OCI-LY3 (cell line): ENCODE data around the gene PTPRU.

ENCODE experiments used
- H2AFZ ChIP-seq: fragments of 200-600, 300-600 bp; shearing (Covaris generic); 2 replicates; pipeline ENCODE4 v1.6.0; 2014; ENCODE audit warnings: antibody characterized with exemption, low read depth, low read length
- H3K27ac ChIP-seq: fragments of 200-600, 300-600 bp; sonication (generic); 2 replicates; pipeline ENCODE4 v1.5.1; 2014; ENCODE audit warnings: mild to moderate bottlenecking, low read length, moderate library complexity, mixed read lengths
- H3K27me3 ChIP-seq: fragments of 200-600, 300-600 bp; sonication (generic); 2 replicates; pipeline ENCODE4 v1.6.1; 2014; ENCODE audit warnings: low read depth, low read length, mixed read lengths
- H3K36me3 ChIP-seq: fragments of 200-600, 300-600 bp; sonication (generic); replicated peaks from 2 replicates; pipeline ENCODE3; 2014; ENCODE audit warnings: low read depth, low read length, mixed read lengths
- H3K4me1 ChIP-seq: fragments of 300-600, 200-600 bp; sonication (generic); 2 replicates; pipeline ENCODE4 v1.6.1; 2014; ENCODE audit warnings: low read length, mixed read lengths
- H3K4me2 ChIP-seq: fragments of 200-600, 300-600 bp; sonication (generic); 2 replicates; pipeline ENCODE4 v1.6.1; 2014; ENCODE audit warnings: low read length, mixed read lengths
- H3K4me3 ChIP-seq: fragments of 300-600, 200-600 bp; sonication (generic); 2 replicates; pipeline ENCODE4 v1.5.1; 2014; ENCODE audit warnings: antibody characterized with exemption, mild to moderate bottlenecking, low read length, moderate library complexity
- H3K79me2 ChIP-seq: fragments of 300-600, 200-600 bp; shearing (Covaris generic); 2 replicates; pipeline ENCODE4 v1.6.1; 2014; ENCODE audit warnings: mild to moderate bottlenecking, low read length, mixed read lengths
- H3K9ac ChIP-seq: fragments of 300-600, 200-600 bp; shearing (Covaris generic); 2 replicates; pipeline ENCODE4 v1.6.0; 2014; ENCODE audit warnings: mild to moderate bottlenecking, low read length, moderate library complexity
- H3K9me3 ChIP-seq: fragments of 200-600, 300-600 bp; shearing (Covaris generic); 2 replicates; pipeline ENCODE4 v1.6.1; 2014; ENCODE audit warnings: low read length, mixed read lengths; ENCODE audit not compliant: insufficient read depth
- H4K20me1 ChIP-seq: fragments of 200-600, 300-600 bp; sonication (generic); 2 replicates; pipeline ENCODE4 v1.6.1; 2016; ENCODE audit warnings: low read length, mixed read lengths; ENCODE audit not compliant: insufficient read depth
- EZH2phosphoT487 ChIP-seq: fragments of 200-600 bp; shearing (Covaris generic); IDR thresholded peaks from 2 replicates; pipeline ENCODE4 v1.6.1; 2018; ENCODE audit warnings: antibody characterized with exemption, mixed run types, low read depth
- TF ChIP-seq, protein P1 (sequence below): fragments of 200-600, 300-600 bp; sonication (generic); IDR thresholded peaks from 2 replicates; pipeline ENCODE4 v1.5.1; 2014; ENCODE audit warnings: antibody characterized with exemption, low read length, low read depth

The PTPRU gene

GRCh38 chr1:29222686-29223085 lies 13.6 kb upstream of the PTPRU start:
- Histone ChIP-seq H2AFZ (no peak overlapping the region), H3K36me3 (no peaks in the 10 kb centered on the region), H3K9ac (no peak overlapping the region), H3K4me2 (no peak overlapping the region), H3K27ac (no peak overlapping the region), H3K4me1 (no peaks in the 10 kb centered on the region), H4K20me1 (no peaks in the 10 kb centered on the region), H3K79me2 (no peaks in the 10 kb centered on the region), H3K9me3 (no peaks in the 10 kb centered on the region), H3K27me3 (no peaks in the 10 kb centered on the region), H3K4me3 (no peak overlapping the region)
- no peak for TF ChIP-seq EZH2phosphoT487
- TF ChIP-seq, protein P1, sequence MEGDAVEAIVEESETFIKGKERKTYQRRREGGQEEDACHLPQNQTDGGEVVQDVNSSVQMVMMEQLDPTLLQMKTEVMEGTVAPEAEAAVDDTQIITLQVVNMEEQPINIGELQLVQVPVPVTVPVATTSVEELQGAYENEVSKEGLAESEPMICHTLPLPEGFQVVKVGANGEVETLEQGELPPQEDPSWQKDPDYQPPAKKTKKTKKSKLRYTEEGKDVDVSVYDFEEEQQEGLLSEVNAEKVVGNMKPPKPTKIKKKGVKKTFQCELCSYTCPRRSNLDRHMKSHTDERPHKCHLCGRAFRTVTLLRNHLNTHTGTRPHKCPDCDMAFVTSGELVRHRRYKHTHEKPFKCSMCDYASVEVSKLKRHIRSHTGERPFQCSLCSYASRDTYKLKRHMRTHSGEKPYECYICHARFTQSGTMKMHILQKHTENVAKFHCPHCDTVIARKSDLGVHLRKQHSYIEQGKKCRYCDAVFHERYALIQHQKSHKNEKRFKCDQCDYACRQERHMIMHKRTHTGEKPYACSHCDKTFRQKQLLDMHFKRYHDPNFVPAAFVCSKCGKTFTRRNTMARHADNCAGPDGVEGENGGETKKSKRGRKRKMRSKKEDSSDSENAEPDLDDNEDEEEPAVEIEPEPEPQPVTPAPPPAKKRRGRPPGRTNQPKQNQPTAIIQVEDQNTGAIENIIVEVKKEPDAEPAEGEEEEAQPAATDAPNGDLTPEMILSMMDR = no peak

DNA sequence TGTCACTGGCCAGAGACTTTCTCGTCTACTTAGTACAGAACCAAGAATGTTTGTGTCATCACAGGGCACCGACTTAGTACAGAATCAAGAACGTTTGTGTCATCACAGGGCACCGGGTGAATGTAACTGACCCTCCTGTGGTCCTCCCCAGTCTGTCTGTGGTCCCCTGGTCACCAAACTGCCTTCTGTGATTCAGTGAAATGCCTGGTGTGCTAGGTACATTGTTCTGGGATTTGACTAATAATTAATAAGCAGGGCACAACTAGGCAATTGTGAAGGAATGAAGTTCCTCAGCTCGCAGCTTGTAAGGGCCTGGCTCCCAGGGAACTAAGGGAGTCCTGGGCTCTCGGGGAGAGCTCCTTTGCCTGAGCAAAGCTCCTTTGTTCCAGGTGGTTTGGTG lies 12.8 kb upstream of the PTPRU start:
- H3K9ac ChIP-seq = no peak overlapping the region
- H3K4me1 ChIP-seq = no peaks in the 10 kb centered on the region
- H2AFZ ChIP-seq = no peak overlapping the region
- no peaks in the 10 kb centered on the region for H4K20me1 ChIP-seq
- no peaks in the 10 kb centered on the region for H3K36me3 ChIP-seq
- H3K9me3 ChIP-seq = no peaks in the 10 kb centered on the region
- no peak overlapping the region for H3K4me3 ChIP-seq
- 0 out of 2 replicates have a peak, but pooled peaks cover under 1% of the 10 kb centered on the region for H3K79me2 ChIP-seq
- no peak overlapping the region for H3K27ac ChIP-seq
- no peaks in the 10 kb centered on the region for H3K27me3 ChIP-seq
- TF ChIP-seq, protein P1 = no peak
- TF ChIP-seq EZH2phosphoT487 = no peak
- H3K4me2 ChIP-seq = no peak overlapping the region

- Histone ChIP-seq H4K20me1 (no peaks in the 10 kb centered on the region), H3K9ac (no peak overlapping the region), H3K4me1 (no peaks in the 10 kb centered on the region; the same call in 1 of the 2 replicates), H3K27me3 (no peaks in the 10 kb centered on the region), H3K9me3 (no peaks in the 10 kb centered on the region), H3K36me3 (no peaks in the 10 kb centered on the region), H2AFZ (no peak overlapping the region), H3K27ac (no peak overlapping the region), H3K4me2 (no peak overlapping the region), H3K79me2 (peaks cover 8% of the 10 kb centered on the region), H3K4me3 (no peak overlapping the region)
- no peak for TF ChIP-seq EZH2phosphoT487
- TF ChIP-seq, protein P1 = no peak
These were observed 11.9 kb upstream of the PTPRU start for GRCh38 chr1:29224356-29224837.

DNA sequence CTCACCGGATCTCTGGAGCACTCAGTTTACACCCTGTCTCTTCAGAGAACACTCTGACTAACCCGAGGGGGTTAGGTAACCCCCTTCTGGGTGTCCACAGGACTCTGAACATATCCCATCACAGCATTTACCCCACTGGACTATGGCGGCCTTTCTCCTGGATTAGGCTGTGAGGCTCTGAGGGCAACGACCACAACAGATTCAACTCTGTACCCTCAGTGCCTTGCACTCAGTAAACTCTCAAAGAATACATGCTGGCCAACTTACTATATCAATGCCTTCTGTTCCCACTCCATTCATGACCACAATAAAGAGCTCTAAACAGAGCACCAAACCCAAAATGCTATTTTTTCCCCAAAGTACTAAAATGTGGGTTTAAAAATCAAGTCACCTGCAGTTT lies 11.0 kb upstream of the PTPRU start:
- Histone ChIP-seq H2AFZ (no peak overlapping the region), H3K27me3 (no peaks in the 10 kb centered on the region), H4K20me1 (no peaks in the 10 kb centered on the region), H3K4me2 (no peak overlapping the region), H3K9ac (no peak overlapping the region), H3K9me3 (no peaks in the 10 kb centered on the region), H3K4me1 (peaks cover 6% of the 10 kb centered on the region), H3K4me3 (no peak overlapping the region), H3K36me3 (no peaks in the 10 kb centered on the region), H3K27ac (no peak overlapping the region), H3K79me2 (peaks cover 18% of the 10 kb centered on the region)
- TF ChIP-seq, protein P1 = no peak
- no peak for TF ChIP-seq EZH2phosphoT487
